ENCODE data around the gene EP400. TPM values are rescaled to one million over a fixed set of nuclear protein-coding genes. Genes with fewer than 3 reads are reported as not detected.

The EP400 gene
- 10 to 100 TPM; 10.5 to 15.5 TPM for total RNA-seq

- peak; percentile 53 to 82 for TF ChIP-seq CTCF (IDR thresholded peaks at IDR 0.05)
- H3K27ac ChIP-seq: peak within 1 kb of the TSS; percentile 74 to 76
- peak within 1 kb of the TSS; percentile 70 to 82 for H3K4me3 ChIP-seq
- H3K9me3 ChIP-seq: no peaks in the 10 kb centered on the region
- peaks cover 0 to 27% of the 10 kb centered on the region in 2 donors for H3K4me1 ChIP-seq
- H3K27me3 ChIP-seq: no peaks in the 10 kb centered on the region
- H3K36me3 ChIP-seq: peaks cover 2% of the 10 kb centered on the region
- peak; percentile 94 for DNase-seq (ENCODE audit: low spot score)
Measured at GRCh38 chr12:131949431-131950181, at the start of gene EP400. Gene EP400, plus strand, starts transcription at chr12:131949942. Its CDS starts 10,678 bp downstream, at chr12:131960620.

- no peak for DNase-seq (ENCODE audit: low spot score)
- no peaks in the 10 kb centered on the region for H3K27me3 ChIP-seq
- H3K27ac ChIP-seq: peak overlapping the region in 1 of 2 donors; percentile 78
- no peaks in the 10 kb centered on the region for H3K9me3 ChIP-seq
- peaks cover 0 to 75% of the 10 kb centered on the region in 2 donors for H3K4me1 ChIP-seq
- no peak for TF ChIP-seq CTCF (IDR thresholded peaks at IDR 0.05)
- H3K36me3 ChIP-seq: peaks cover 9% of the 10 kb centered on the region
- H3K4me3 ChIP-seq: no peak overlapping the region
Measured at GRCh38 chr12:131900397-131900796, 49.3 kb upstream of the EP400 start.

GRCh38 chr12:131901431-131902331 lies 48.1 kb upstream of the EP400 start:
- TF ChIP-seq CTCF (IDR thresholded peaks at IDR 0.05): no peak
- Histone ChIP-seq H3K27me3 (no peaks in the 10 kb centered on the region), H3K4me1 (peaks cover 0 to 69% of the 10 kb centered on the region in 2 donors), H3K9me3 (no peaks in the 10 kb centered on the region), H3K36me3 (peaks cover 9% of the 10 kb centered on the region), H3K27ac (peak overlapping the region; percentile 78), H3K4me3 (no peak overlapping the region)
- no peak for DNase-seq (ENCODE audit: low spot score)

GRCh38 chr12:131902332-131903241 lies 47.2 kb upstream of the EP400 start:
- peak overlapping the region; percentile 78 for H3K27ac ChIP-seq
- no peaks in the 10 kb centered on the region for H3K9me3 ChIP-seq
- no peak overlapping the region for H3K4me3 ChIP-seq
- DNase-seq (ENCODE audit: low spot score): no peak
- no peak for TF ChIP-seq CTCF (IDR thresholded peaks at IDR 0.05)
- H3K36me3 ChIP-seq: peaks cover 9% of the 10 kb centered on the region
- peaks cover 0 to 60% of the 10 kb centered on the region in 2 donors for H3K4me1 ChIP-seq
- H3K27me3 ChIP-seq: no peaks in the 10 kb centered on the region
